DND-41 (cell line): Measurements from ENCODE around the gene NCOA3.
"Not testable (repeated sequence)": the region's sequence is repeated elsewhere in the genome, so short reads cannot be mapped to it uniquely, and the experiment has no call there.

ENCODE experiments used
- ATAC-seq: fragments of 200-7000 bp; cut with Tn5 transposase; 3 replicates; pipeline ENCODE4 v1.9.1; 2021; ENCODE audit warnings: low read depth; ENCODE audit not compliant: insufficient read depth
- DNase-seq: peaks from one replicate; pipeline ENCODE4 v3.0.0-alpha.2; 2020
- H2AFZ ChIP-seq: 2 replicates; pipeline ENCODE4 v1.6.0; 2012; ENCODE audit warnings: low read depth, low read length
- H3K27ac ChIP-seq: 2 replicates; pipeline ENCODE4 v1.5.1; 2012; ENCODE audit warnings: low read length, inconsistent platforms
- H3K27me3 ChIP-seq: fragments of 200-600 bp; sonication (generic); 2 replicates; pipeline ENCODE4 v1.6.0; 2012; ENCODE audit warnings: low read length, mild to moderate bottlenecking, inconsistent platforms; ENCODE audit not compliant: insufficient read depth, poor library complexity
- H3K36me3 ChIP-seq: 2 replicates; pipeline ENCODE4 v1.5.1; 2012; ENCODE audit warnings: low read length, inconsistent platforms; ENCODE audit not compliant: insufficient read depth
- H3K4me1 ChIP-seq: 2 replicates; pipeline ENCODE4 v1.5.1; 2012; ENCODE audit warnings: mild to moderate bottlenecking, low read length; ENCODE audit not compliant: insufficient read depth
- H3K4me2 ChIP-seq: 2 replicates; pipeline ENCODE4 v1.6.0; 2012; ENCODE audit warnings: mild to moderate bottlenecking, moderate library complexity, low read length, inconsistent platforms; ENCODE audit not compliant: insufficient read depth
- H3K4me3 ChIP-seq, 2 experiments: fragments of 200-600 bp in 1 of 2; shearing (Covaris generic) in 1 of 2; 2 replicates each; pipeline ENCODE4 v1.5.1; 2012 to 2016; ENCODE audit warnings: inconsistent platforms in 2 of 2, low read length in 2 of 2, mild to moderate bottlenecking in 2 of 2, low read depth in 1 of 2, moderate library complexity in 1 of 2
- H3K79me2 ChIP-seq: 2 replicates; pipeline ENCODE4 v1.6.0; 2012; ENCODE audit warnings: low read length, inconsistent platforms; ENCODE audit not compliant: insufficient read depth
- H3K9ac ChIP-seq: 2 replicates; pipeline ENCODE4 v1.6.0; 2012; ENCODE audit warnings: low read depth, mild to moderate bottlenecking, inconsistent platforms, low read length, moderate library complexity
- H3K9me3 ChIP-seq: 2 replicates; pipeline ENCODE4 v1.5.1; 2012; ENCODE audit warnings: low read length, moderate library complexity, mild to moderate bottlenecking, inconsistent platforms; ENCODE audit not compliant: insufficient read depth, severe bottlenecking
- H4K20me1 ChIP-seq: 2 replicates; pipeline ENCODE4 v1.6.0; 2012; ENCODE audit warnings: low read length; ENCODE audit not compliant: insufficient read depth
- CTCF ChIP-seq: IDR thresholded peaks from 2 replicates; pipeline ENCODE4 v1.5.1; 2012; ENCODE audit warnings: borderline replicate concordance, low read length, moderate library complexity, mild to moderate bottlenecking; ENCODE audit not compliant: poor library complexity, severe bottlenecking; ENCODE audit errors: extremely low read depth
- EZH2 ChIP-seq: IDR thresholded peaks from 3 replicates; pipeline ENCODE4 v1.6.1; 2012; ENCODE audit warnings: borderline replicate concordance, low read depth, mild to moderate bottlenecking, moderate library complexity, low read length, inconsistent platforms; ENCODE audit not compliant: severe bottlenecking

NCOA3 gene

GRCh38 chr20:47591231-47591630 is 89.5 kb downstream of the NCOA3 start:
- H3K9ac ChIP-seq = no peak overlapping the region
- H3K4me2 ChIP-seq = no peak overlapping the region
- no peak for ATAC-seq
- H2AFZ ChIP-seq = no peak overlapping the region
- TF ChIP-seq CTCF = no peak
- no peak for TF ChIP-seq EZH2
- no peaks in the 10 kb centered on the region for H3K9me3 ChIP-seq
- H3K79me2 ChIP-seq = no peaks in the 10 kb centered on the region
- H3K27ac ChIP-seq = no peak overlapping the region
- no peaks in the 10 kb centered on the region for H3K27me3 ChIP-seq
- DNase-seq = no peak
- H3K4me3 ChIP-seq = no peak overlapping the region
- H3K4me1 ChIP-seq = no peaks in the 10 kb centered on the region
- no peaks in the 10 kb centered on the region; the same call in 1 of the 2 replicates for H3K36me3 ChIP-seq
- peaks cover 5% of the 10 kb centered on the region; the same call in 1 of the 2 replicates for H4K20me1 ChIP-seq

GRCh38 chr20:47594157-47594556 is 92.5 kb downstream of the NCOA3 start:
- DNase-seq (no peak), ATAC-seq (no peak)
- no peaks in the 10 kb centered on the region for H3K27me3 ChIP-seq
- no peaks in the 10 kb centered on the region for H3K79me2 ChIP-seq
- no peak overlapping the region for H3K9ac ChIP-seq
- no peak overlapping the region for H3K4me2 ChIP-seq
- H3K9me3 ChIP-seq = no peaks in the 10 kb centered on the region
- H3K27ac ChIP-seq = no peak overlapping the region
- no peaks in the 10 kb centered on the region for H3K4me1 ChIP-seq
- TF ChIP-seq CTCF = no peak
- TF ChIP-seq EZH2 = no peak
- no peak overlapping the region for H3K4me3 ChIP-seq
- peaks cover 5% of the 10 kb centered on the region; the same call in 1 of the 2 replicates for H4K20me1 ChIP-seq
- H2AFZ ChIP-seq = no peak overlapping the region
- no peaks in the 10 kb centered on the region; the same call in 1 of the 2 replicates for H3K36me3 ChIP-seq

GRCh38 chr20:47595138-47595537 is 93.5 kb downstream of the NCOA3 start:
- DNase-seq, H2AFZ ChIP-seq, H3K79me2 ChIP-seq, H4K20me1 ChIP-seq, H3K4me1 ChIP-seq, H3K4me3 ChIP-seq, H3K9ac ChIP-seq, H3K9me3 ChIP-seq, H3K27ac ChIP-seq, ATAC-seq, H3K36me3 ChIP-seq, H3K4me2 ChIP-seq, H3K27me3 ChIP-seq: not testable (repeated sequence)

GRCh38 chr20:47596003-47596571 is 94.4 kb downstream of the NCOA3 start:
- H3K79me2 ChIP-seq = no peaks in the 10 kb centered on the region

More at GRCh38 chr20:47596003-47596571, 94.4 kb downstream of the NCOA3 start:
- Histone ChIP-seq H3K4me2 (no peak overlapping the region), H4K20me1 (no peaks in the 10 kb centered on the region), H3K9ac (no peak overlapping the region), H3K9me3 (no peaks in the 10 kb centered on the region), H3K4me1 (no peaks in the 10 kb centered on the region), H3K4me3 (no peak overlapping the region), H3K27ac (no peak overlapping the region), H3K27me3 (no peaks in the 10 kb centered on the region), H3K36me3 (no peaks in the 10 kb centered on the region; the same call in 1 of the 2 replicates), H2AFZ (no peak overlapping the region)
- TF ChIP-seq CTCF (no peak), EZH2 (no peak)
- no peak for ATAC-seq
- no peak for DNase-seq
